ENCODE data around the gene PACRGL. TPM values are rescaled to one million over a fixed set of nuclear protein-coding genes. Genes with fewer than 3 reads are reported as not detected.

The PACRGL gene
- 17.8 TPM for polyA plus RNA-seq (2013)

- ChIA-PET CTCF (interaction anchor here (0.9 to 6.3 kb wide), 6 partner anchors 10 to 281 kb away, joined by 3 to 32 read pairs (median 4); no protein-coding TSS in a partner anchor), POLR2A (interaction anchor here (1.3 kb wide), 1 partner anchor 19 kb away, joined by 3 read pairs; no protein-coding TSS in a partner anchor)
- no peaks in the 10 kb centered on the region for H3K9me3 ChIP-seq (ENCODE audit: control extremely low read depth in 1 of 5, control insufficient read depth in 4 of 5, insufficient read depth in 2 of 5, low read depth in 1 of 5, low read length in 4 of 5)
- peak within 1 kb of the TSS; percentile 70 to 81 for H3K27ac ChIP-seq (ENCODE audit: insufficient read depth in 1 of 2, low read depth in 1 of 2, low read length in 2 of 2, poor library complexity in 1 of 2, severe bottlenecking in 2 of 2)
- peaks cover 4 to 21% (median 18%) of the 10 kb centered on the region in 4 experiments for H3K4me1 ChIP-seq (ENCODE audit: control extremely low read depth in 1 of 4, control insufficient read depth in 4 of 4, insufficient read depth in 4 of 4, low read length in 3 of 4)
- peak; percentile 95 to 98 (median 97) for DNase-seq
- peaks cover 3 to 9% (median 5%) of the 10 kb centered on the region in 4 experiments for H3K36me3 ChIP-seq (ENCODE audit: control insufficient read depth in 4 of 4, insufficient read depth in 4 of 4, low read length in 3 of 4)
- WGBS (ENCODE audit: insufficient coverage) = under 1% methylated on average over 57 of the region's 60 CpGs
- peak within 1 kb of the TSS; percentile 63 to 96 (median 92) for H3K4me3 ChIP-seq (ENCODE audit: control insufficient read depth in 1 of 7, extremely low read depth in 1 of 7, insufficient read depth in 4 of 7, low read depth in 2 of 7, low read length in 6 of 7)
- peaks cover 0 to 2% (median 0%) of the 10 kb centered on the region in 5 experiments for H3K27me3 ChIP-seq (replicated peaks in 2 of 5; ENCODE audit: control insufficient read depth in 4 of 5, insufficient read depth in 5 of 5, low read length in 4 of 5)
Observed at GRCh38 chr4:20700007-20700761, at the start of gene PACRGL. PACRGL (plus strand) TSS chr4:20700458; CDS start chr4:20704482, 4,024 bp downstream.

GRCh38 chr4:20652226-20652885 is 47.9 kb upstream of the PACRGL start:
- DNase-seq = no peak
- Histone ChIP-seq H3K27ac (ENCODE audit: insufficient read depth in 1 of 2, low read depth in 1 of 2, low read length in 2 of 2, poor library complexity in 1 of 2, severe bottlenecking in 2 of 2) (no peak overlapping the region), H3K36me3 (ENCODE audit: control insufficient read depth in 4 of 4, insufficient read depth in 4 of 4, low read length in 3 of 4) (no peaks in the 10 kb centered on the region), H3K9me3 (ENCODE audit: control extremely low read depth in 1 of 5, control insufficient read depth in 4 of 5, insufficient read depth in 2 of 5, low read depth in 1 of 5, low read length in 4 of 5) (peaks cover 0 to 9% (median 2%) of the 10 kb centered on the region in 5 experiments), H3K27me3 (replicated peaks in 2 of 5; ENCODE audit: control insufficient read depth in 4 of 5, insufficient read depth in 5 of 5, low read length in 4 of 5) (peaks cover 0 to 3% (median 0%) of the 10 kb centered on the region in 5 experiments), H3K4me1 (ENCODE audit: control extremely low read depth in 1 of 4, control insufficient read depth in 4 of 4, insufficient read depth in 4 of 4, low read length in 3 of 4) (no peaks in the 10 kb centered on the region), H3K4me3 (ENCODE audit: control insufficient read depth in 1 of 7, extremely low read depth in 1 of 7, insufficient read depth in 4 of 7, low read depth in 2 of 7, low read length in 6 of 7) (no peak overlapping the region)
- no CpG with 5 or more reads among the region's 1 CpG for WGBS (ENCODE audit: insufficient coverage)
- POLR2A ChIA-PET = no interaction called here
- CTCF ChIA-PET = no interaction called here

GRCh38 chr4:20658456-20658855 is 41.8 kb upstream of the PACRGL start:
- ChIA-PET CTCF (no interaction called here), POLR2A (no interaction called here)
- peaks cover 0 to 4% (median 0%) of the 10 kb centered on the region in 5 experiments for H3K27me3 ChIP-seq (replicated peaks in 2 of 5; ENCODE audit: control insufficient read depth in 4 of 5, insufficient read depth in 5 of 5, low read length in 4 of 5)
- no peak overlapping the region for H3K4me3 ChIP-seq (ENCODE audit: control insufficient read depth in 1 of 7, extremely low read depth in 1 of 7, insufficient read depth in 4 of 7, low read depth in 2 of 7, low read length in 6 of 7)
- no peak for DNase-seq
- WGBS (ENCODE audit: insufficient coverage) = no CpG with 5 or more reads among the region's 4 CpGs
- H3K4me1 ChIP-seq (ENCODE audit: control extremely low read depth in 1 of 4, control insufficient read depth in 4 of 4, insufficient read depth in 4 of 4, low read length in 3 of 4) = no peaks in the 10 kb centered on the region
- no peaks in the 10 kb centered on the region for H3K36me3 ChIP-seq (ENCODE audit: control insufficient read depth in 4 of 4, insufficient read depth in 4 of 4, low read length in 3 of 4)
- no peak overlapping the region for H3K27ac ChIP-seq (ENCODE audit: insufficient read depth in 1 of 2, low read depth in 1 of 2, low read length in 2 of 2, poor library complexity in 1 of 2, severe bottlenecking in 2 of 2)
- no peaks in the 10 kb centered on the region for H3K9me3 ChIP-seq (ENCODE audit: control extremely low read depth in 1 of 5, control insufficient read depth in 4 of 5, insufficient read depth in 2 of 5, low read depth in 1 of 5, low read length in 4 of 5)

- H3K27me3 ChIP-seq (replicated peaks in 2 of 5; ENCODE audit: control insufficient read depth in 4 of 5, insufficient read depth in 5 of 5, low read length in 4 of 5) = peaks cover 0 to 2% (median 0%) of the 10 kb centered on the region in 5 experiments
- CTCF ChIA-PET = no interaction called here
- no peaks in the 10 kb centered on the region for H3K4me1 ChIP-seq (ENCODE audit: control extremely low read depth in 1 of 4, control insufficient read depth in 4 of 4, insufficient read depth in 4 of 4, low read length in 3 of 4)
- no peak overlapping the region for H3K4me3 ChIP-seq (ENCODE audit: control insufficient read depth in 1 of 7, extremely low read depth in 1 of 7, insufficient read depth in 4 of 7, low read depth in 2 of 7, low read length in 6 of 7)
- H3K36me3 ChIP-seq (ENCODE audit: control insufficient read depth in 4 of 4, insufficient read depth in 4 of 4, low read length in 3 of 4) = no peaks in the 10 kb centered on the region
- H3K27ac ChIP-seq (ENCODE audit: insufficient read depth in 1 of 2, low read depth in 1 of 2, low read length in 2 of 2, poor library complexity in 1 of 2, severe bottlenecking in 2 of 2) = no peak overlapping the region
- H3K9me3 ChIP-seq (ENCODE audit: control extremely low read depth in 1 of 5, control insufficient read depth in 4 of 5, insufficient read depth in 2 of 5, low read depth in 1 of 5, low read length in 4 of 5) = no peaks in the 10 kb centered on the region
- WGBS (ENCODE audit: insufficient coverage) = 67% methylated on average over 1 of the region's 1 CpG
- POLR2A ChIA-PET = no interaction called here
- no peak for DNase-seq
Observed at GRCh38 chr4:20662851-20663250, 37.4 kb upstream of the PACRGL start.

GRCh38 chr4:20666012-20666860 is 34.0 kb upstream of the PACRGL start:
- CTCF ChIA-PET = no interaction called here
- no peak for DNase-seq
- 79% methylated on average over 3 of the region's 4 CpGs for WGBS (ENCODE audit: insufficient coverage)
- Histone ChIP-seq H3K36me3 (ENCODE audit: control insufficient read depth in 4 of 4, insufficient read depth in 4 of 4, low read length in 3 of 4) (no peaks in the 10 kb centered on the region), H3K27ac (ENCODE audit: insufficient read depth in 1 of 2, low read depth in 1 of 2, low read length in 2 of 2, poor library complexity in 1 of 2, severe bottlenecking in 2 of 2) (no peak overlapping the region), H3K4me1 (ENCODE audit: control extremely low read depth in 1 of 4, control insufficient read depth in 4 of 4, insufficient read depth in 4 of 4, low read length in 3 of 4) (no peaks in the 10 kb centered on the region), H3K9me3 (ENCODE audit: control extremely low read depth in 1 of 5, control insufficient read depth in 4 of 5, insufficient read depth in 2 of 5, low read depth in 1 of 5, low read length in 4 of 5) (no peaks in the 10 kb centered on the region), H3K4me3 (ENCODE audit: control insufficient read depth in 1 of 7, extremely low read depth in 1 of 7, insufficient read depth in 4 of 7, low read depth in 2 of 7, low read length in 6 of 7) (no peak overlapping the region), H3K27me3 (replicated peaks in 2 of 5; ENCODE audit: control insufficient read depth in 4 of 5, insufficient read depth in 5 of 5, low read length in 4 of 5) (no peaks in the 10 kb centered on the region)
- POLR2A ChIA-PET = no interaction called here

- Histone ChIP-seq H3K9me3 (ENCODE audit: control extremely low read depth in 1 of 5, control insufficient read depth in 4 of 5, insufficient read depth in 2 of 5, low read depth in 1 of 5, low read length in 4 of 5) (no peaks in the 10 kb centered on the region), H3K4me1 (ENCODE audit: control extremely low read depth in 1 of 4, control insufficient read depth in 4 of 4, insufficient read depth in 4 of 4, low read length in 3 of 4) (no peaks in the 10 kb centered on the region), H3K27me3 (replicated peaks in 2 of 5; ENCODE audit: control insufficient read depth in 4 of 5, insufficient read depth in 5 of 5, low read length in 4 of 5) (peaks cover 0 to 7% (median 0%) of the 10 kb centered on the region in 5 experiments), H3K27ac (ENCODE audit: insufficient read depth in 1 of 2, low read depth in 1 of 2, low read length in 2 of 2, poor library complexity in 1 of 2, severe bottlenecking in 2 of 2) (no peak overlapping the region), H3K36me3 (ENCODE audit: control insufficient read depth in 4 of 4, insufficient read depth in 4 of 4, low read length in 3 of 4) (no peaks in the 10 kb centered on the region), H3K4me3 (ENCODE audit: control insufficient read depth in 1 of 7, extremely low read depth in 1 of 7, insufficient read depth in 4 of 7, low read depth in 2 of 7, low read length in 6 of 7) (no peak overlapping the region)
- ChIA-PET CTCF (interaction anchor here (0.9 to 1.1 kb wide), 3 partner anchors 10 to 415 kb away, joined by 3 read pairs; no protein-coding TSS in a partner anchor), POLR2A (no interaction called here)
- DNase-seq = no peak
- no CpG with 5 or more reads among the region's 1 CpG for WGBS (ENCODE audit: insufficient coverage)
Observed at GRCh38 chr4:20672262-20672661, 28.0 kb upstream of the PACRGL start.
